ENCODE results near the gene SH2D2A.
"Not testable (repeated sequence)": the region's sequence is repeated elsewhere in the genome, so short reads cannot be mapped to it uniquely, and the experiment has no call there.

GRCh38 chr1:156757572-156758253 lies 58.9 kb downstream of the SH2D2A start:
- TF ChIP-seq, protein P1, sequence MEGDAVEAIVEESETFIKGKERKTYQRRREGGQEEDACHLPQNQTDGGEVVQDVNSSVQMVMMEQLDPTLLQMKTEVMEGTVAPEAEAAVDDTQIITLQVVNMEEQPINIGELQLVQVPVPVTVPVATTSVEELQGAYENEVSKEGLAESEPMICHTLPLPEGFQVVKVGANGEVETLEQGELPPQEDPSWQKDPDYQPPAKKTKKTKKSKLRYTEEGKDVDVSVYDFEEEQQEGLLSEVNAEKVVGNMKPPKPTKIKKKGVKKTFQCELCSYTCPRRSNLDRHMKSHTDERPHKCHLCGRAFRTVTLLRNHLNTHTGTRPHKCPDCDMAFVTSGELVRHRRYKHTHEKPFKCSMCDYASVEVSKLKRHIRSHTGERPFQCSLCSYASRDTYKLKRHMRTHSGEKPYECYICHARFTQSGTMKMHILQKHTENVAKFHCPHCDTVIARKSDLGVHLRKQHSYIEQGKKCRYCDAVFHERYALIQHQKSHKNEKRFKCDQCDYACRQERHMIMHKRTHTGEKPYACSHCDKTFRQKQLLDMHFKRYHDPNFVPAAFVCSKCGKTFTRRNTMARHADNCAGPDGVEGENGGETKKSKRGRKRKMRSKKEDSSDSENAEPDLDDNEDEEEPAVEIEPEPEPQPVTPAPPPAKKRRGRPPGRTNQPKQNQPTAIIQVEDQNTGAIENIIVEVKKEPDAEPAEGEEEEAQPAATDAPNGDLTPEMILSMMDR (conservative IDR thresholded peaks at IDR 0.05; ENCODE audit: low read length) = not testable (repeated sequence)
- not testable (repeated sequence) for TF ChIP-seq EZH2phosphoT487 (IDR thresholded peaks at IDR 0.05; ENCODE audit: borderline replicate concordance)
